Stimulated activated CD8-positive, alpha-beta memory T cell treated with anti-CD3 and anti-CD28 coated beads, Interleukin-4, amount 100 ng/mL, for 4 hours (primary cell): ENCODE data around the gene CKM.
"Not testable (repeated sequence)": the region's sequence is repeated elsewhere in the genome, so short reads cannot be mapped to it uniquely, and the experiment has no call there.

Experiments
- DNase-seq, 2 donors: peaks; one replicate each; pipeline ENCODE4 v3.0.0-alpha.2; 2020; ENCODE audit warnings: low read depth in 2 of 2, low spot score in 1 of 2

Gene CKM

GRCh38 chr19:45349430-45349941, 26.8 kb upstream of the CKM start:
- no peak for DNase-seq

- DNase-seq: no peak
These were observed 26.4 kb upstream of the CKM start for GRCh38 chr19:45349126-45349415.

DNA sequence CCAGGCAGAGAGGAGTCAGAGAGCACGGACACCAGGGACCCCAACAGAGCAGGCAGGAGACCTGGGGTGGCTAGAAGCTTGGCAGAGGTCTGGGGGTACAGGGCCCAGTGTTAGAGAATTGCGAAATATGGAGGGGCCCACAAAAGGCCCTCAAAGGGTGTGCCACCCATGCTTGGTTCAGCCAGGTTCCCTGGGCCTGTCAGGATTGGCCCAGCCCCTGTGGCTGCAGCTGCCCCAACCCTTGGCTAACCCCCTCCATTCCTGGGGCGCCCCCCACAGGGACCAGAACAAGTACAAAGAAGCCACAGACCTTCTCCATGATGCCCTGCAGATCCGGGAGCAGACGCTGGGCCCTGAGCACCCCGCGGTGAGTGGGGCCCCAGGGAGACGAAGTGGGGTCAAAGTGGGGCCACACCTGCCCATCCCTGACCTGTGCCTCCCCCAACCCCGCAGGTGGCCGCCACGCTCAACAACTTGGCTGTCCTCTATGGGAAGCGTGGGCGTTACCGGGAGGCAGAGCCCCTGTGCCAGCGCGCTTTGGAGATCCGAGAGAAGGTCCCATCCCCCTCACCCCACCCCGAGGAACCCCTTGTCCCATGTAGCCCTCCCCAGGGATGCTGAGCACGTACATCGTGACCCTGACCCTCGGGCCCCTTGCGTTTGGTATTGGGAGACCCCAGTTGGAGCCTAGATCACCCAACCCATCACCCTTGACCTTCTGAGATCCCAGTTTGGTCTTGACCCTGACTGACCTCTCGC, 25.9 kb upstream of the CKM start:
- no peak for DNase-seq

GRCh38 chr19:45347570-45348366, 25.1 kb upstream of the CKM start:
- DNase-seq: no peak

GRCh38 chr19:45346449-45346848, 23.8 kb upstream of the CKM start:
- no peak for DNase-seq

DNA sequence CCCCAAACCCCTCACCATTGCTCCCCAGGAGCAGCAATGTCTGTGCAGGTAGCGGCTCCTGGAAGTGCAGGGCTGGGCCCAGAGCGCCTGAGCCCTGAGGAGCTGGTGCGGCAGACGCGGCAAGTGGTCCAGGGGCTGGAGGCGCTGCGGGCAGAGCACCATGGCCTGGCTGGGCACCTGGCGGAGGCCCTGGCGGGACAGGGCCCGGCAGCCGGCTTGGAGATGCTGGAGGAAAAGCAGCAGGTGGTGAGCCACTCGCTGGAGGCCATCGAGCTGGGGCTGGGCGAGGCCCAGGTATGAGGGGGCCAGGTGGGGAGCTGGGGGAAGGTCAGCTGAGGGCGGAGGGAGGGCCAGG, 22.8 kb upstream of the CKM start:
- no peak for DNase-seq

- no peak for DNase-seq
These were observed 22.2 kb upstream of the CKM start for GRCh38 chr19:45344621-45345505.

DNA sequence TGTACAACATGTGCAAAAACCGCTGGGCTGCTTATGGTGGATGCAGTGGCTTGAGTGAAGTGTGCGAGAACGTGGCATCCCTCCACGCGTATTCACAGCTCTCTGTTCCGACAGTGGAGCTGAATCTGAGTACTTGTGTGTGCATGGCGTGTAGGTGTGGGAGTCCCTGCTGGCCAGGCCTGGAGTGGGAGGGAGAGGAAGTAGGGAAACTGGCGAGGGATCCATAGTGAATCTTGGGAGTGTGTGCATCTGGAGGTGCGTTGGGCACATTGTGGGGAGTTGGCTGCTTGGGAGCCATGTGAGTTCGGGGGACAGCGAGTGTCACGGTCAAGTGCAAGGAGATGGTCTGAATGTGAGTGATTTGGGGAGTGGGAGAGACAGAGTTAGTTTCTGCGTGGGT, 20.2 kb upstream of the CKM start:
- no peak for DNase-seq

DNA sequence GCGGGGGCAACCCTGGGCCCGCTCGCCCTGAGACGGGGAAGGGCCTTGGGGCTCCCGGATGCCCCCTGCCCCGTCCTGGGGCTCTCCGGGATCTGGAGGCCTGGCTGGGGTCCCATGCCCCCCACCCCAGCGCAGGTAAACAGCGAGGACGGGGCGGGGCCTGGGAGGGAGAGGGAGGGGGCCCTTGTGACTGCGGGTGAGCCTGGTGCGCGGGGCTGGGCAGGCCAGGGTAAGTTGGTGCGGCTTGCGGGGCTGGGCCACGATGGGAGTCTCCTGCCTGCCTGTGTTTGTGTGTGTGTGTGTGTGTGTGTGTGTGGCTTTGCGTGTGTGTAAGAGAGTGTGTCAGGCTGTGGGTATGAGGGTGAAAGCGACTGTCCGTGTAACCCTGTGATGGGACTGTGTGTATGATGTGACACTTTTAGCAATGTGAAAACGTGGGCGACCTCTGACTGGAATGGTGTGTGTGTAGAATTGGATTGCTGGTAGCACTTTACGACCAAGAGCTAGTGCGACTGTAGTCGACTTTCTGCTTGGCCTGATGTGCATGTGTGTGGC, 18.3 kb upstream of the CKM start:
- DNase-seq: no peak

- DNase-seq: no peak
These were observed 17.7 kb upstream of the CKM start, which contains the start of gene KLC3 for GRCh38 chr19:45340232-45340898. KLC3 (plus strand) TSS chr19:45340750; CDS start chr19:45345542, 4,792 bp downstream.

DNA sequence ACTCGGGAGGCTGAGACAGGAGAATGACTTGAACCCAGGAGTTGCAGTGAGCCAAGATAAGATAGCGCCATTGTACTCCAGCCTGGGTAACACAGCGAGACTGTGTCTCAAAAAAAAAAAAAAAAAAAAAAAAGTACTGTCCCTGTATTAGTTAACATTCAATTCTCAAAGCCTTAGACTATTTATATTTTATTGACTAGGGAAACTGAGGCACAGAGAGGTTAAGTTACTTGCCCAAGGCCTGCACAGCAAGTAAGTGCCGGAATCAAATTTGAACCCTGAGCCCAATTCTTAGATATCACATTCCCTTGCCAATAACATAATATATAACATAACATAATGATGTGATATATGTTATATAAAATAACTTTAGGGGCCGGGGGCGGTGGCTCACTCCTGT, 17.0 kb upstream of the CKM start:
- no peak for DNase-seq

DNA sequence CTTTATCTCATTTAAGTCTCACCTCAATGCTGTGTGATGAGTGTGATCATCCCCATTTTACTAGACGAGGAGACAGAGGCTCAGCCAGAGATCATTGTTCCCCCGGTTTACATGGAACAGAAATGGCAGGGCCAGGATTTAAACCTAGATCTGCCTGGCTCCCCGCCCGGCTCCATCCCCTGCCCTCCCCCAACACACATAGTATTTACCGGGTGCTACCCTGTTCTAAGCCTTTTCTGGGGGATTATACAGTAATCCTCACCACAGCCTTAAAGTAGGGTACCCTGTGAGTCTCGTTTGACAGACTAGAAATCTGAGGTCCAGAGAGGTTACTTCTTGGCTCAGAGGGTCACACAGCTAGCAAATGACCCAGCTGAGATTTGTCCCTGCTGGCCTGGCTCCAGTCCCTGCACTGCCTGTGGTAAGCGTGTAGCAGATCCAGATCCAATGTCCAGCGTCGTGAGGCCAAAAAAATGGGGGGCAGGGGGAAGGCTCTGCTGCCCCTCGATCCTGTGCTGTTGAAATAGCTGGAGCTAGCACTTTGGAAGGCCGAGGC, 14.1 kb upstream of the CKM start:
- no peak for DNase-seq

GRCh38 chr19:45334881-45335280, 12.2 kb upstream of the CKM start:
- DNase-seq: not testable (repeated sequence)

DNA sequence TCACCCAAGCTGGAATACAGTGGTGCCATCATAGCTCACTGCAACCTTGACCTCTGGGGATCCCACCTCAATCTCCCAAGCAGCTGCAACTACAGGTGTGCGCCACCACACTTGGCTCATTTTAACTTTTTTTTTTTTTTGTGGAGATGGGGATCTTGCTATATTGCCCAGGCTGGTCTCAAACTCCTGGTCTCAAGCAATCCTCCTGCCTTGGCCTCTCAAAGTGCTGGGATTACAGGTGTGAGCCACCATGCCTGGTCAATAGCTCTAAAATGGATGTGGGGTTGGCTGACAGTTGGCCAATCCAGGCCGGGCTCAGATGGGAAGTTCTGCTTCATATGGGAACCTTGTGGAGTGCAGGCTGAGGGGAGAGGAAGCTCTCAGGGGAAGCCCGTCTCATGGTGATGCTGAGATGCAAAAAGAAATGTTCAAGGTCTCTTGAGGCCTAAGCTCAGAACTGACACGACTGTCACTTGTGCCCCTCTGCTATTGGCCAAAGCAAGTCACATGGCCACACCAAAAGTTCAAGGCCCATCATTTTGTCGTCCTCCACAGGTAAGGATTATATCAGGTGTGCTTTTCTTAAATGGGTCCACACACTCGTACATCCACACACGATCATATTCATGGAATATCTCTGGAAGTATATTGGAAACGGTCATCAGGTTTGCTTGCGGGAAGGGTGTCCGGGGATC, 11.1 kb upstream of the CKM start:
- no peak for DNase-seq

GRCh38 chr19:45331411-45331810, 8.7 kb upstream of the CKM start:
- DNase-seq: no peak

DNA sequence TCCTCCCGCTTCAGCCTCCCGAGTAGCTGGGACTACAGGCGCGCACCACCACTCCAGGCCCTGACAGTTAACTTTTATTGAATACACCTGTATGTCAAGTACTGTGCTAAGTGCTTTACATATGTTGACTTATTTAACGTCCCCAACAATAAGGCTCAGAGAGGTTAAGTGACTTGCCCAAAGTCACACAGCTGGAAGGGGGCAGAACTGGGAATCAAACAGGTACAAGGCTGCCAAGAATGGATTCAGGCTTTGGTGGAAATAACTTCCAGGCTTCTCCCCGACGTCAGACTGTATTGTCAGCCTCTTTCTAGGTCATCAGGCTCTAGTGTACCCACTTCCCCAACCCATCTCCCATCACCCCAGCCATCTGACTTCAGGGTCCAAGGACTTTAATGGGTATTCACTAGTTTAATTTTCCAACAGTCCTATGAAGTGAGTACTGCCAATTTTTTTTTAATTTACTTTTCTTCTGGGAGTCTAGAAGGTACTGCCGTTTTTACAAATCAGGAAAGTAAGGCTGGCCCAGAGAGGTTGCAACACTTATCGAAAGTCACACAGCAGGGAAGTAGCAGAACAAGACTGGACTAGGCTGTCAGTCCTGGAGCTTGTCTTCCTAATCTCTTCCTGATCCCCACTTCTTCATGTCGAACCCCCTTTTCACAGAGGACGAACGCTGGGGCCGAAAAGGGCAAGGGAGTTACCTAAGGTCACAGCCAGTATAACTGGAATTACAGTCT, 4.9 kb upstream of the CKM start:
- DNase-seq: no peak

DNA sequence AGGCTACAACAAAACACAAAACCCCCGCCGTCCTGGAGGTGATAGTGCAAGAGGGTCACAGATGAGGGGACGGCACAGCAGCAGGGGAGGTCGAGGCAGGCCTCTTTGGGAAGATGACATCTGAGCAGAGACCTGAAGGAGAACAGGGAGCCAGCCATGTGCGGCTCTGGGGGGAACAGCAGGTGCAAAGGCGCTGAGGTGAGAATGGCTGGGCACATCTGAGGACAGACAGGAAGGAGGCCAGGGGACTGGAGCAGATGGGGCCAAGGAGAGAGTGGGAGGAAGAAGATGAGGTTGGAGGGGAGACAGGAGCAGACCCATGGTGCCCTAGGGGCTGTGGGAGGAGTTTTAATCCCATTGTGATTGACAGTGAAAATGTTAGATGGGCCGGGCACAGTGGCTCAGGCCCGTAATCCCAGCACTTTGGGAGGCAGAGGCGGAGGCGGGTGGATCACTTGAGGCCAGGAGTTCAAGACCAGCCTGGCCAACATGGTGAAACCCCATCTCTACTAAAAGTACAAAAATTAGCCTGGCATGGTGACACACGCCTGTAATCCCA, 1.8 kb upstream of the CKM start:
- no peak for DNase-seq

DNA sequence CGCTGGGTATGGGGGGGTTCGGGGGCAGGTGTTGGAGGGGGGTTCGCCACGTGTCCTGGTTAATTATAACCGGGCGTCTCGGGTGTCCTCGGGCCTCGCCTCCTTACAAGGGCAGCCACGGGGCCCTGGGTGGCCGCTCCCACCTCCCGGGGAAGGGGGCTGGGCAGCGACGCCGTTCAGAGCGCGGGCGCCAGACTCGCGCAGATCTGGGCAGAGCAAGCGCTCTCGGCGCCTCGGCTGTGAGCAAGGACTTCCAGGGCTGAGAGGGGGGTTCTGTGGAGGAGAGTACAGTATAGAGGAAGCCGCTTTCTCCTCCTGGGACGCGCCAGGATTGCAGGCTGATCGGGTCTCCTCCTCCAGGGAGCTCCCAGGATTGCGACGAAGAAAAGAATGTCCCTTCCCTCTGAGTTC, 1.0 kb upstream of the CKM start:
- no peak for DNase-seq

GRCh38 chr19:45322311-45322710, 364 bp downstream of the CKM start:
- DNase-seq: no peak
